ENCODE results near the gene BET1L.
"Not testable (repeated sequence)": the region's sequence is repeated elsewhere in the genome, so short reads cannot be mapped to it uniquely, and the experiment has no call there.

The BET1L gene

GRCh38 chr11:191490-192478, 15.4 kb downstream of the BET1L start:
- DNase-seq, result not testable (repeated sequence)

GRCh38 chr11:190546-190945, 16.7 kb downstream of the BET1L start:
- DNase-seq, result not testable (repeated sequence)

- not testable (repeated sequence) for DNase-seq
Observed at GRCh38 chr11:189843-190311, 17.3 kb downstream of the BET1L start.

- DNase-seq, result not testable (repeated sequence)
Observed at GRCh38 chr11:189200-189783, 17.9 kb downstream of the BET1L start.

GRCh38 chr11:180242-180641, 27.0 kb downstream of the BET1L start:
- DNase-seq, result not testable (repeated sequence)
